Kidney (tissue), 14 donors: ENCODE results near the gene TNFAIP8L3. TPM values are rescaled to one million over a fixed set of nuclear protein-coding genes. Genes with fewer than 3 reads are reported as not detected.

Experiments
- DNase-seq, 5 donors: peaks; one replicate each; pipeline ENCODE4 v3.0.0-alpha.2; 2013 to 2020
- FAIRE-seq: peaks from 2 replicates; lab custom pipeline; 2012; peaks lifted over from hg19 to GRCh38; lab: Jason Lieb, UNC
- H3K27ac ChIP-seq, 2 donors: one replicate each; pipeline ENCODE4 v1.7.0; 2013; ENCODE audit warnings: low read depth in 2 of 2, low read length in 2 of 2, inconsistent platforms in 1 of 2
- H3K27me3 ChIP-seq: one replicate; pipeline ENCODE4 v1.7.1; 2013; ENCODE audit warnings: low read length, inconsistent platforms; ENCODE audit not compliant: control insufficient read depth, insufficient read depth
- H3K36me3 ChIP-seq, 3 donors: one replicate each; pipeline versions ENCODE4 v1.7.0 to v1.7.1; 2013; ENCODE audit warnings: low read length in 3 of 3, control low read depth in 1 of 3, inconsistent platforms in 1 of 3; ENCODE audit not compliant: insufficient read depth in 3 of 3, control insufficient read depth in 2 of 3
- H3K4me1 ChIP-seq, 3 donors: one replicate each; pipeline versions ENCODE4 v1.7.0 to v1.7.1; 2013; ENCODE audit warnings: low read length in 3 of 3, inconsistent platforms in 1 of 3, low read depth in 1 of 3; ENCODE audit not compliant: control insufficient read depth in 2 of 3, insufficient read depth in 2 of 3
- H3K4me3 ChIP-seq, 3 donors: one replicate each; pipeline versions ENCODE4 v1.7.0 to v1.8.1; 2013; ENCODE audit warnings: low read length in 3 of 3, control low read depth in 1 of 3, inconsistent platforms in 1 of 3
- H3K9ac ChIP-seq, 3 donors: one replicate each; pipeline versions ENCODE4 v1.7.0 to v1.7.1; 2013; ENCODE audit warnings: low read length in 3 of 3, control low read depth in 1 of 3, inconsistent platforms in 1 of 3
- H3K9me3 ChIP-seq, 3 donors: one replicate each; pipeline versions ENCODE4 v1.7.0 to v1.7.1; 2013; ENCODE audit warnings: low read length in 3 of 3, control low read depth in 1 of 3, inconsistent platforms in 1 of 3; ENCODE audit not compliant: control insufficient read depth in 2 of 3, insufficient read depth in 1 of 3
- CTCF ChIP-seq: IDR thresholded peaks from 3 replicates; pipeline ENCODE4 v1.5.1; 2012; ENCODE audit warnings: mild to moderate bottlenecking, moderate library complexity, borderline replicate concordance; ENCODE audit not compliant: insufficient read depth; ENCODE audit errors: extremely low read depth
- intact Hi-C: fragments of 100-400 bp; cut with DNase I; formaldehyde crosslinking; loops from one replicate; pipeline ENCODE4 v1.11.1; 2022
- polyA plus RNA-seq: library from polyadenylated mRNA; stranded (reverse); fragments of 350-450 nt; fragmentation: Illumina TruSeq; extraction: RNeasy Lipid Tissue Mini Kit (QIAGEN cat#74804); gene quantifications from one replicate; pipeline ENCODE4 v1.2.3, GENCODE V29; 2014; ENCODE audit warnings: low read depth, low replicate concordance; ENCODE audit not compliant: insufficient read depth
- total RNA-seq: library from RNA; stranded (reverse); fragmentation: NEBNext Ultra II Directional; extraction: Animal tissue kit (Norgen Biotek cat#: 25700); gene quantifications from one replicate; pipeline ENCODE4 v1.2.1, GENCODE V29; 2021
- donor health status: control.
- donor health status: control.
- donor health status: control.
- donor health status: control.
- donor health status: control.
- donor health status: DM: yes; HTN: yes; CAD: no.
- donor health status: Normal renal cell carcinoma (clear cell type).

TNFAIP8L3 gene
- total and polyA plus RNA-seq, 2 donors from 2014 or later, result 2.4 to 8.9 TPM

- Histone ChIP-seq H3K27me3 (no peaks in the 10 kb centered on the region), H3K27ac (no peak overlapping the region), H3K9ac (no peak overlapping the region), H3K4me1 (no peaks in the 10 kb centered on the region), H3K9me3 (no peaks in the 10 kb centered on the region), H3K4me3 (no peak overlapping the region), H3K36me3 (no peaks in the 10 kb centered on the region)
- intact Hi-C loops, result no loop called here
- no peak for TF ChIP-seq CTCF
- DNase-seq, result no peak
- FAIRE-seq, result no peak
Observed at GRCh38 chr15:51121118-51121517, 26.4 kb upstream of the TNFAIP8L3 start.

- no peak for TF ChIP-seq CTCF
- no peak for FAIRE-seq
- H3K36me3 ChIP-seq, result no peaks in the 10 kb centered on the region
- no peak overlapping the region for H3K9ac ChIP-seq
- H3K4me3 ChIP-seq, result no peak overlapping the region
- no peaks in the 10 kb centered on the region for H3K4me1 ChIP-seq
- intact Hi-C loops, result no loop called here
- H3K27me3 ChIP-seq, result no peaks in the 10 kb centered on the region
- H3K27ac ChIP-seq, result no peak overlapping the region
- no peaks in the 10 kb centered on the region for H3K9me3 ChIP-seq
- no peak for DNase-seq
Observed at GRCh38 chr15:51119120-51119519, 24.4 kb upstream of the TNFAIP8L3 start.

- intact Hi-C loops, result no loop called here
- TF ChIP-seq CTCF, result no peak
- no peaks in the 10 kb centered on the region for H3K4me1 ChIP-seq
Observed at GRCh38 chr15:51117270-51117669, 22.6 kb upstream of the TNFAIP8L3 start.

More at GRCh38 chr15:51117270-51117669, 22.6 kb upstream of the TNFAIP8L3 start:
- no peaks in the 10 kb centered on the region for H3K27me3 ChIP-seq
- FAIRE-seq, result no peak
- H3K36me3 ChIP-seq, result no peaks in the 10 kb centered on the region
- H3K9me3 ChIP-seq, result no peaks in the 10 kb centered on the region
- H3K9ac ChIP-seq, result no peak overlapping the region
- no peak for DNase-seq
- H3K4me3 ChIP-seq, result no peak overlapping the region
- H3K27ac ChIP-seq, result no peak overlapping the region
